ENCODE measurements around the gene SHTN1. TPM values are rescaled to one million over a fixed set of nuclear protein-coding genes. Genes with fewer than 3 reads are reported as not detected.

SHTN1 gene
- total RNA-seq, 1 experiment from 2014 or later, result 39.9 TPM

- POLR2A ChIA-PET (ENCODE audit: low non-redundant PET), result interaction anchor here (0.5 kb wide), 1 partner anchor 1128 kb away, joined by 18 read pairs; no protein-coding TSS in a partner anchor
- intact Hi-C loops (cut with micrococcal nuclease; ENCODE audit: unreplicated experiment), result loop anchor here (1.0 to 5.0 kb wide), 3 partner anchors 235 to 338 kb away; no protein-coding TSS in a partner anchor
Observed at GRCh38 chr10:116836902-116837523, 168.0 kb downstream of the SHTN1 start.

GRCh38 chr10:116836083-116836482 lies 168.9 kb downstream of the SHTN1 start:
- POLR2A ChIA-PET (ENCODE audit: low non-redundant PET), result no interaction called here
- intact Hi-C loops (cut with micrococcal nuclease; ENCODE audit: unreplicated experiment), result loop anchor here (2.0 to 5.0 kb wide), 2 partner anchors 236 to 339 kb away; no protein-coding TSS in a partner anchor

More at GRCh38 chr10:116836902-116837523, 168.0 kb downstream of the SHTN1 start:
- no TSS peak for BruUV-seq (replicated peaks)
- Histone ChIP-seq H3K9me3 (ENCODE audit: low read depth, low read length, poor library complexity, severe bottlenecking) (no peaks in the 10 kb centered on the region), H3K36me3 (ENCODE audit: insufficient read depth, low read length, poor library complexity, severe bottlenecking) (no peaks in the 10 kb centered on the region), H3K4me3 (ENCODE audit: low read depth, low read length, poor library complexity, severe bottlenecking) (no peak overlapping the region), H3K27me3 (replicated peaks; ENCODE audit: insufficient read depth, low read depth, low read length, poor library complexity) (no peaks in the 10 kb centered on the region), H3K4me1 (ENCODE audit: insufficient read depth, low read length, poor library complexity, severe bottlenecking) (peaks cover 42% of the 10 kb centered on the region), H3K27ac (ENCODE audit: low read depth, low read length, poor library complexity, severe bottlenecking) (no peak overlapping the region)
- TF ChIP-seq EZH2 (IDR thresholded peaks at IDR 0.05; ENCODE audit: borderline replicate concordance, low read depth, low read length, poor library complexity, severe bottlenecking) (no peak), CTCF (conservative IDR thresholded peaks at IDR 0.05; ENCODE audit: low read depth, low read length) (peak; percentile 63)
- DNase-seq (ENCODE audit: low spot score), result peak; percentile 56
- CTCF ChIA-PET, result interaction anchor here (0.6 to 2.3 kb wide), 8 partner anchors 10 to 338 kb away, joined by 3 to 18 read pairs (median 4); no protein-coding TSS in a partner anchor

DNA sequence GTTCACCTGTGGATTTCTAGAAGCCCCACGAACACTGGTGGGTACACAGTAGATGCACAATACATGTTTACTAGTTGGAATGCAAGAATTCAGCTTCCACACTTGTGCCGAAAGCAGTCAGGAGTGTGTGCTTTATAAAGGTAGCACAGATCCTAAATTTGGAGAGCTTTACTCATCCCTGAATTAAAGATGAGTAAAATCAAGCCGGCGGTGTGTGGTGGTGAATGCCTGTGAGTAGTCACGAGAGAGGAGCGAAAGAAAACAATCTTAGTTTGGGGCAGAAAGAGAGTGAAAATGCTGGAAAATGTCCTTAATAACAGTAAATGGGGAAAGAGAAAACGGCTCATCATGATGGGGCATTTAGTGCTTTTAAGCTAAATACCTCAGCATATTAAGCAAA lies 169.3 kb downstream of the SHTN1 start:
- intact Hi-C loops (cut with micrococcal nuclease; ENCODE audit: unreplicated experiment), result loop anchor here (2.0 to 5.0 kb wide), 2 partner anchors 237 to 339 kb away; no protein-coding TSS in a partner anchor

More at GRCh38 chr10:116836083-116836482, 168.9 kb downstream of the SHTN1 start:
- Histone ChIP-seq H3K27ac (ENCODE audit: low read depth, low read length, poor library complexity, severe bottlenecking) (no peak overlapping the region), H3K4me3 (ENCODE audit: low read depth, low read length, poor library complexity, severe bottlenecking) (no peak overlapping the region), H3K9me3 (ENCODE audit: low read depth, low read length, poor library complexity, severe bottlenecking) (no peaks in the 10 kb centered on the region), H3K4me1 (ENCODE audit: insufficient read depth, low read length, poor library complexity, severe bottlenecking) (peaks cover 38% of the 10 kb centered on the region), H3K27me3 (replicated peaks; ENCODE audit: insufficient read depth, low read depth, low read length, poor library complexity) (no peaks in the 10 kb centered on the region), H3K36me3 (ENCODE audit: insufficient read depth, low read length, poor library complexity, severe bottlenecking) (no peaks in the 10 kb centered on the region)
- no peak for DNase-seq (ENCODE audit: low spot score)
- TF ChIP-seq EZH2 (IDR thresholded peaks at IDR 0.05; ENCODE audit: borderline replicate concordance, low read depth, low read length, poor library complexity, severe bottlenecking), result no peak
- no peak for TF ChIP-seq CTCF (conservative IDR thresholded peaks at IDR 0.05; ENCODE audit: low read depth, low read length)
- BruUV-seq (replicated peaks), result no TSS peak
- CTCF ChIA-PET, result interaction anchor here (0.6 to 2.3 kb wide), 4 partner anchors 299 to 338 kb away, joined by 3 to 18 read pairs (median 4); no protein-coding TSS in a partner anchor

More for the DNA sequence above, 169.3 kb downstream of the SHTN1 start:
- H3K36me3 ChIP-seq (ENCODE audit: insufficient read depth, low read length, poor library complexity, severe bottlenecking), result no peaks in the 10 kb centered on the region
- no peak for DNase-seq (ENCODE audit: low spot score)
- H3K4me3 ChIP-seq (ENCODE audit: low read depth, low read length, poor library complexity, severe bottlenecking), result no peak overlapping the region
- no TSS peak for BruUV-seq (replicated peaks)
- H3K4me1 ChIP-seq (ENCODE audit: insufficient read depth, low read length, poor library complexity, severe bottlenecking), result peaks cover 38% of the 10 kb centered on the region
- no peaks in the 10 kb centered on the region for H3K9me3 ChIP-seq (ENCODE audit: low read depth, low read length, poor library complexity, severe bottlenecking)
- POLR2A ChIA-PET (ENCODE audit: low non-redundant PET), result no interaction called here
- CTCF ChIA-PET, result interaction anchor here (0.8 to 2.3 kb wide), 3 partner anchors 299 to 339 kb away, joined by 4 to 18 read pairs (median 4); no protein-coding TSS in a partner anchor
- H3K27ac ChIP-seq (ENCODE audit: low read depth, low read length, poor library complexity, severe bottlenecking), result no peak overlapping the region
- H3K27me3 ChIP-seq (replicated peaks; ENCODE audit: insufficient read depth, low read depth, low read length, poor library complexity), result no peaks in the 10 kb centered on the region
- no peak for TF ChIP-seq CTCF (conservative IDR thresholded peaks at IDR 0.05; ENCODE audit: low read depth, low read length)
- no peak for TF ChIP-seq EZH2 (IDR thresholded peaks at IDR 0.05; ENCODE audit: borderline replicate concordance, low read depth, low read length, poor library complexity, severe bottlenecking)
